WI38 (cell line): Measurements from ENCODE around the gene CELSR1.

Experiments
- H3K4me3 ChIP-seq: 2 replicates; pipeline ENCODE4 v1.5.1; 2011; ENCODE audit warnings: low read depth, mild to moderate bottlenecking, control low read depth, low read length
- TF ChIP-seq, protein P1 (sequence below): IDR thresholded peaks from 2 replicates; pipeline ENCODE4 v1.5.1; 2012; ENCODE audit warnings: low read depth, mild to moderate bottlenecking, control low read depth, low read length

CELSR1 gene

DNA sequence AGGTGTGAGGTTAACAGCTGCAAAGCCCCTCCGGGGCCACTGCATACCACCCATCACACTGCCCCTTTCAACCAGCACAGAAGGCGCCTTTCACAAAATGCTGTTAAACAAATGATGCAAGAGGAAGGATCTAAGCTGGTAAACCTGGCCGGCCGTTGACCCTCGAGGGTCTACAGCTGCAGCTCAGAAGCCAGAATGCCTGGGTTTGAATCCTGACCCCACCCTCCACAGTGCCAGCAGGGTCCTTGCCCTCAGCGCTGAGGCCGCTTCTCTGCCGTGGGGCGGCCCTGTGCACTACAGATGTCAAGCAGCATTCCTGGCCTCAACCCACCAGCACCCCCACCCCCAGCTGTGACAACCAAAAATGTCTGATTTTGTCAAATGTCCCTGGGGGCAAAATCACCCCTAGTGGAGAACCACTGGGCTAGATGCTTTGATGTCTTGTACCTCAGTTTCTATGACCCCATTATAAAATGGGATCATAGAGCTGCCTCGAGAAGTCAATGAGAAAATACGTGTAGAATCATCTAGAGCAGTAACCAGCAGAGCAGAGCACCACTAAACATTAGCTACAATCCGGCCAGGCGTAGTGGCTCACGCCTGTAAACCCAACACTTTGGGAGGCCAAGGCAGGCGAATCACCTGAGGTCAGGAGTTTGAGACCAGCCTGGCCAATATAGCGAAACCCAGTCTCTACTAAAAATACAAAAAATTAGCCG is 77.9 kb downstream of the CELSR1 start:
- H3K4me3 ChIP-seq = no peak overlapping the region
- TF ChIP-seq, protein P1, sequence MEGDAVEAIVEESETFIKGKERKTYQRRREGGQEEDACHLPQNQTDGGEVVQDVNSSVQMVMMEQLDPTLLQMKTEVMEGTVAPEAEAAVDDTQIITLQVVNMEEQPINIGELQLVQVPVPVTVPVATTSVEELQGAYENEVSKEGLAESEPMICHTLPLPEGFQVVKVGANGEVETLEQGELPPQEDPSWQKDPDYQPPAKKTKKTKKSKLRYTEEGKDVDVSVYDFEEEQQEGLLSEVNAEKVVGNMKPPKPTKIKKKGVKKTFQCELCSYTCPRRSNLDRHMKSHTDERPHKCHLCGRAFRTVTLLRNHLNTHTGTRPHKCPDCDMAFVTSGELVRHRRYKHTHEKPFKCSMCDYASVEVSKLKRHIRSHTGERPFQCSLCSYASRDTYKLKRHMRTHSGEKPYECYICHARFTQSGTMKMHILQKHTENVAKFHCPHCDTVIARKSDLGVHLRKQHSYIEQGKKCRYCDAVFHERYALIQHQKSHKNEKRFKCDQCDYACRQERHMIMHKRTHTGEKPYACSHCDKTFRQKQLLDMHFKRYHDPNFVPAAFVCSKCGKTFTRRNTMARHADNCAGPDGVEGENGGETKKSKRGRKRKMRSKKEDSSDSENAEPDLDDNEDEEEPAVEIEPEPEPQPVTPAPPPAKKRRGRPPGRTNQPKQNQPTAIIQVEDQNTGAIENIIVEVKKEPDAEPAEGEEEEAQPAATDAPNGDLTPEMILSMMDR = no peak

DNA sequence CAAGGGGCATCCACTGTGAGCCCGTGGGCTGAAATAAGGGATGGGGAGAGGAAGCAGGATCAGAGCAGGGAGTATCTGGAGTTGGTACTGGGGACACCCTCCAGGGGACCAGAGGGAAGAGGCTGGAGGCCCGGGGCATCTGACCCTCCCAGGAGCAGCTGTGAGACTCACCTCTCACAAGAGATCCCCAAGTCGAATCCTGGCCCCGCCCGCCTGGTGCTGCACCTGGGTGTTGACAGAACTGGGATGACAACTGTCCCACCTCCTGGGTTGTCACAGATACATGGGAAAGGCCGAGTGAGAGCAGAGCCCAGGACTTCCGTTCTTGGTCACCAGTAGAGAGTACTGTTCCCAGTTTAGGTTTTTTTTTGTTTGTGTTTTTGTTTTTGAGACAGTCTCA is 78.9 kb downstream of the CELSR1 start:
- H3K4me3 ChIP-seq = no peak overlapping the region
- TF ChIP-seq, protein P1 = no peak

DNA sequence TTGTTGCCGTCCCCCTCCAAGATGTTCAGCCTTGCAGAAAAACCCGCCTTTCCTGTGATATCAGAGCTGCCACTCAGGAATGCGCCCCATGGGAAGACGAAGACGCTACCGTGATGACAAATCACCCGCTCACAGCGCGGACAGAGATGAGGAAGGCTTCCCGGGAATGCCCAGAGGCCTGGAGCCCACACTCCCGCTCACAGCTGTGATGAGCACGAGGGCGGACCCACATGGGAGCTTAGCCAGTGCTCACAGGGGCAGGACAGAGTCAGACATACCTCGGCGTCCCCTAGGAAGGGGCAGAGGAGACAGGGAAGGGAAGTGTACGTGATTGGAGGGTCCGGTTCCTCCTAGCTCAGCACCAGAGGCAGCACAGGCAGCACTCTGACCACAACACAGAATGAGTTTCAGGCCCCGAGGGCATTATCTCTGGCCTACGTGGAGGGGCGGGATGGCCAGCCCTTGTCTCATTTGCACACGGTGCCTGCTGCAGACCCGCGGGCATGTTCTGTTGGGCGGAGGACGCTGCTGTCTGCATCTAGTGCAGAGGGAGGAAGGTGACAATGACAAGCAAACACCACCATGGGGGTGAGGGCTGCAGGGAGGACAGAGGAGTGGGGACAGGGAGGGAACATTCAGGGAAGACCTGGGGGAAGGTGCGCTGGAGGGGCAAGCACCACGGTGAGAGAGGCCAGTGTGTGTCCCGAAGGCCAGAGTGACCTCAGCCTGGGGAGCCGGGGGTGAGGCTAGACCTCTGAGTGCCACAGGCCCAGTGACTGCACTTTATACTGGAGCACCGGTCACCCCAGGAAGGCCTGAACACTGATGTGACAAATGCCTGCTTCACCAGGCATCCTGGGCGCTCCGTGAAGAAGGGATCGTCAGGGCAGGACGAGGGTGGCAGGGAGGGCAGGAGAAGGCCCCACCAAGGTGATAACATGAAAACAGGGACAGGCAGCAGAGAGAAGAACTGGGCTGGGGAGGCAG is 79.6 kb downstream of the CELSR1 start:
- H3K4me3 ChIP-seq = no peak overlapping the region
- TF ChIP-seq, protein P1 = no peak

DNA sequence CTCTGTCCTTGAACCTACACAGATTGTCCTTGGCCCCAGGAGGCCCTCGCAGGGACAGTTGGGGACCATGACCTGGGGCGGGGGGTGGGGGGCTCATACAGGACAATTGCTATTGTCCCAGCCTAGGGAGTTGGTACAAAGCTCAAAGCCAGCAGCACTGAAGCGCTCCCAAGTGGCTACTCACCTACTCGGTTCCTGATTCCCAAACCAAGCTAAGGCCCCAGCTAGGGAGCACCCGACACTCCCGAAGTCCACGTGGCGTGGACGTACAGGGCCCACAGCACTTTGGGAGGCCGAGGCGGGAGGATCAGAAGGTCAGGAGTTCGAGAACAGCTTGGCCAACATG is 80.6 kb downstream of the CELSR1 start:
- H3K4me3 ChIP-seq = no peak overlapping the region
- TF ChIP-seq, protein P1 = no peak

DNA sequence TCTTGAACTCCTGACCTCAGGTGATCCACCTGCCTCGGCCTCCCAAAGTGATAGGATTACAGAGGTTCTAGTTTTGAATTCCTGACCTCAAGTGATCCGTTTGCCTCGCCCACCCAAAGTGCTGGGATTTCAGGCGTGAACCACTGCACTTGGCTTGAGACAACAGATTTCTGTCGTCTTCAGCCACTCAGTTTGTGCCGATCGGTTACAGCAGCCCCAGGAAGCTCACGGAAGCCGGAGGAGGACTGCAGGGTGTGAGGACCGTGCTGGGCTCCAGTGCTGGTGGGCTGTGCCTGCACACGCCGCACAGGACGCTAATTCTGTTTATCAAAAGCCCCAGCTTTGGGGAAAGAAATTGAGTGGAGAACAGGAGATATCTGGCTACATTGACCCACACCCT is 82.0 kb downstream of the CELSR1 start:
- H3K4me3 ChIP-seq = no peak overlapping the region
- TF ChIP-seq, protein P1 = no peak

DNA sequence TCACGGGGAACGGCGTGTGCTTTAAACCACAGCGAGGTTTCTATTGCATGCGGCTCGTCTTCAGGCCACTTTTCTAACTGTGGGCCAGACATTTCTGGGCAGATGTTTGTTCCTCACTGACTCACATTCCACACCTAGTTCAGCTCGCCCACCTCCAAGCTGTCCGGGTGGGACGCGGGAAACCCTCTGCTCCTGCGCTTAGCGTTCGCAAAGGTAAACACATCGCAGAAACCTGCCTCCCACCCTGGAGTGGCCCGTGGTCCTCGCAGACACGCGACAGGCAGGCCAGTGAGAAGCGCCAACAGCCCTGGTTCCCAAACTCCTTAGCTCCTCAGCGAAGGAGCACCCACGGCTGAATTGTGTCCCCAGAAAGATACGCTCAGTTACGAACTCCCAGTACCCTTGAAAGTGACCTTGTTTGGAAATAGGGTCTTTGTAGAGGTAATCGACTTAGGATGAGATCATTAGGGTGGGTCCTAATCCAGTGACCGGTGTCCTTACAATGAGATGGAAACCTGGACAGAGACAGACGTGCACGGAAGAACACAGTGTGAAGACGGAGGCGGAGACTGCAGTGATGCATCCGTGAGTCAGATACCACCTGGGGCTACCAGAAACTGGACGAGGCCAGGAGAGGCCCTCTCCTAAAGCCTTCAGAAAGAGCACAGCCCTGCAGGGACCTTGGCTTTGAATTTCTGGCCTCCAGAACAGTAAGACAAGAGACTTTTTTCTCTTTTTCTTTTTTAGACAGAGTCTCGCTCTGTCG is 82.7 kb downstream of the CELSR1 start:
- TF ChIP-seq, protein P1 = no peak

More for the DNA sequence above, 82.7 kb downstream of the CELSR1 start:
- no peak overlapping the region for H3K4me3 ChIP-seq
